GM19351 (cell line): Measurements from ENCODE around the gene UBE2C.

ENCODE experiments used
- ATAC-seq: cut with Tn5 transposase; IDR thresholded peaks from one replicate; pipeline ENCODE4 v1.9.1; 2021; ENCODE audit warnings: mild to moderate bottlenecking, moderate library complexity; ENCODE audit not compliant: unreplicated experiment

The UBE2C gene

DNA sequence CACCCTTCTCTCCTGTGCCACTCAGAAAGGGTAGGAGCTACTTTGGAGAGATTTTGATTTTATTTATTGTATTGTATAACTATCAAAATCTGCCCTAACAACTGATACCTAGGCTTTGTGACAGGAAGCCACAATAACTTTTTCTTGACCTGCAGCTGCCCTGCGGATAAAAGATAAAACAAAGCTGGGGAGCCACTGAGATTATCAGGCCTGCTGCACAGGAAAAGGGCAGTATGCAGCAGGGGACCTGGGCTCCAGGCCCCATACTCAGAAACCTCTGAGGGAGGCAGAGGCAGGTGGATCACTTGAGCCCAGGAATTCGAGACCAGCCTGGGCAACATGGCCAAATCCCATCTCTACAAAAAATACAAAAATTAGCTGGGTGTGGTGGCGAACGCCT lies 20.2 kb downstream of the UBE2C start:
- no peak for ATAC-seq

DNA sequence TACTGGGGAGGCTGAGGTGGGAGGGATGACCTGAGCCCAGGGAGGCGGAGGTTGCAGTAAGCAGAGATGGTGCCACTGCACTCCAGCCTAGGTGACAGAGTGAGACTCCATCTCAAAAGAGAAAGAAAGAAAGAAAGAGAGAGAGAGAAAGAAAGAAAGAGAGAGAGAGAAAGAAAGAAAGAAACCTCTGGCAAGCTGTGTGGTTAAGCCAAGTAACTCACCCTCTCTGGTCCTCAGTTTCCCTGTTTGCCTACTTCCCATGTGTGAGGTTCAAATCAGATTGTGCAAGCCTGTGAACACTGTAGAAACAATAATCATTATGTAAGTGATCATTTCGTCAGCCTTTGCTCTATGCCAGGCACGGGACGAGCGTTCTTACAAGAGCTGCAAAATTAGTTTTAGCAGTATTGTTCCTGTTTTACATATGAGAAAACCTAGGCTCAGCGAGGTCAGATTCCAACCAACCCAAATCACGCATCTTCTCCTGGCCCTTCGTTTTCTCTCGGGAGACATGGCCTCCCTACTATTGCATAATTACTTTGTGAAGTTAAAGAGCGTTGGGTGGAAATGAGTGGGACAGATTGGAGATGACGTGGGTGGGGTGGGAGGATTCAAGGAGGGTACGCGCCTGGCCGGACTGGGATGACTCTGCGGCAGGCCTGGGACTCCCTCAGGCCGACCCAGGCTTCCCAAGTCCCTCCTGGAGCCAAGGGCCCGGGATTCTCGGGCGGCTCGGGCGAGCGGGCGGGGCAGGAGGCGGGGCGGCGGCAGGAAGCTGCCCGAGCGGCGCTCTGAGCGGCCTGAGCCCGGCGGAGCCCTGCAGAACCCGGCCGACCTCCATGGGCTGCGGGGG lies 20.8 kb downstream of the UBE2C start, which contains the start of gene SNX21:
SNX21 (plus strand) TSS at position 770 of the 853 bp plus-strand sequence. CDS start 121 bp downstream, outside the sequence.
- ATAC-seq: no peak

DNA sequence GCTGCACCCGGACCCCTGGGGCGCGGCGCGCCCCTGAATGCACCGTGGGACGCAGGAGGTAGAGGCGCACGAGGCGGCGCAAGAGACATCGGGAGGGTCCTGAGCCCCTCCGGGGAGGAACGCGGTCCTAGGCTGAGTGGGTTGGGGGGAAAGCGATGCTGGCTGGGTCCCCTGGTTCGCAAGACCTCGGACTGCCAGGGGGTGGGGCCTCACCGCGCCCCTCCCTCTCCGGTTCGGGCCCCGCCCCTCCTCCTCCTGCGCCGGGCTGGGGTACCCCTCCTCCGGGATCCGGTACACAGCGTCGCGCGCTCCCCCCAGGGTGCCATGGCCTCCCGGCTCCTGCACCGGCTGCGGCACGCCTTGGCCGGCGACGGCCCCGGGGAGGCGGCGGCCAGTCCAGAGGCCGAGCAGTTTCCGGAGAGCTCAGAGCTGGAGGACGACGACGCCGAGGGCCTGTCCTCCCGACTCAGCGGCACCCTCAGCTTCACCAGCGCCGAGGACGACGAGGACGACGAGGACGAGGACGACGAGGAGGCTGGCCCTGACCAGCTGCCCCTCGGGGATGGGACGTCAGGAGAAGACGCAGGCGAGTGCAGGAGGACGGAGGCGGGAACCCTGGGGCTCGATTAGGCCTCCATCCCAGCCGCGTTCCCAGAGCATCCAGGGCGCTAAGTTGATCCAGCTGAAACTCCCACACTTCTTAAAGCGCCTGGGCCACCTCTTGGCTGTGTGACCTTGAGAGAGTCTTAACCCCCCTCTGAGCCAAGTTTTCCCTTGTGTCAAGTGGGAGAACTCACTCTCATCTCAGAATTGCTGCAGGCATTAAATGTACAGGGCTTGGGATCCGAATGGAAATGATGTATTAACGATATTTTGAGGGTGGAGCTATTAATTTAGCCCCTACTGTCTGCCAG lies 21.7 kb downstream of the UBE2C start:
- ATAC-seq: no peak

DNA sequence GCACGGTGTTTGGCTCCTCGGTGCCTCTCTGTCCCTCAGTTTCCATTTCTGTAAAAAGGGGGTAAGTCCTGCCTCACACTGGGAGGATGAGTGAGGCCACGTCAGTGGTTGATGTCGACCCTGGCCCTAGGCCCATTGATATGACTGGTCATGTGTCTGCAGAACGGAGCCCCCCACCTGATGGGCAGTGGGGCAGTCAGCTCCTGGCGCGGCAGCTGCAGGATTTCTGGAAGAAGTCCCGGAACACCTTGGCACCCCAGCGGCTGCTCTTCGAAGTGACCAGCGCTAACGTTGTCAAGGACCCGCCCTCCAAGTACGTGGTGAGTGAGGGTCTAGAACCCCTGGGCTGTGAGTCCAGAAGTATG lies 22.3 kb downstream of the UBE2C start:
- no peak for ATAC-seq

- no peak for ATAC-seq
These were observed 22.9 kb downstream of the UBE2C start for GRCh38 chr20:45835329-45835765.

- no peak for ATAC-seq
These were observed 23.4 kb downstream of the UBE2C start for GRCh38 chr20:45835825-45836224.

DNA sequence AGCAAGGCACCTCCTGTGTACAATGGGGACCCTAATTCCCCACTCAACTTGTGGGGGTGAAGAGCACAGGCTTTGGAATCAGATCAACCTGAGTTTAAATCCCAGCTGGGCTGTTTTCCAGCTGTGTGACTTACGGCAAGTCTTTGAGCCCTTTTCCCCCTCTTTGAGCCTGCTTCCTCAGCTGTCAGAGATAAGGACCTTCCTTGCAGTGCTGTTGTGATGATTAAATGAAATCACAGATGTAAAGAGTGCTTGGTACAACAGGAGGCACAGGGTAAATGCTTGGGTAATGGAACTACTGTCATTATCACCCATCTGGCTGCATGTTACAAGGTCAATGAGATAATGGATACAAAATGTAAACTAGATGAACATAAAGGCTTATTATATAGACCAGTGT lies 24.4 kb downstream of the UBE2C start:
- no peak for ATAC-seq

DNA sequence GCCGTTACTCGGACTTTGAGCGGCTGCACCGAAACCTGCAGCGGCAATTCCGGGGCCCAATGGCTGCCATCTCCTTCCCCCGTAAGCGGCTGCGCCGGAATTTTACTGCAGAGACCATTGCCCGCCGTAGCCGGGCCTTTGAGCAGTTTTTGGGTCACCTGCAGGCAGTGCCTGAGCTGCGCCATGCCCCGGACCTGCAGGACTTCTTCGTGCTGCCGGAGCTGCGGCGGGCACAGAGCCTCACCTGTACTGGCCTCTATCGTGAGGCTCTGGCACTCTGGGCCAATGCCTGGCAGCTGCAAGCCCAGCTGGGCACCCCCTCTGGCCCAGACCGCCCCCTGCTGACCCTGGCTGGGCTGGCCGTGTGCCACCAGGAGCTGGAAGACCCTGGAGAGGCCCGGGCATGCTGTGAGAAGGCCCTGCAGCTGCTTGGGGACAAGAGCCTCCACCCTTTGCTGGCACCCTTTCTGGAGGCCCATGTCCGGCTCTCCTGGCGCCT lies 28.3 kb downstream of the UBE2C start:
- ATAC-seq: no peak

DNA sequence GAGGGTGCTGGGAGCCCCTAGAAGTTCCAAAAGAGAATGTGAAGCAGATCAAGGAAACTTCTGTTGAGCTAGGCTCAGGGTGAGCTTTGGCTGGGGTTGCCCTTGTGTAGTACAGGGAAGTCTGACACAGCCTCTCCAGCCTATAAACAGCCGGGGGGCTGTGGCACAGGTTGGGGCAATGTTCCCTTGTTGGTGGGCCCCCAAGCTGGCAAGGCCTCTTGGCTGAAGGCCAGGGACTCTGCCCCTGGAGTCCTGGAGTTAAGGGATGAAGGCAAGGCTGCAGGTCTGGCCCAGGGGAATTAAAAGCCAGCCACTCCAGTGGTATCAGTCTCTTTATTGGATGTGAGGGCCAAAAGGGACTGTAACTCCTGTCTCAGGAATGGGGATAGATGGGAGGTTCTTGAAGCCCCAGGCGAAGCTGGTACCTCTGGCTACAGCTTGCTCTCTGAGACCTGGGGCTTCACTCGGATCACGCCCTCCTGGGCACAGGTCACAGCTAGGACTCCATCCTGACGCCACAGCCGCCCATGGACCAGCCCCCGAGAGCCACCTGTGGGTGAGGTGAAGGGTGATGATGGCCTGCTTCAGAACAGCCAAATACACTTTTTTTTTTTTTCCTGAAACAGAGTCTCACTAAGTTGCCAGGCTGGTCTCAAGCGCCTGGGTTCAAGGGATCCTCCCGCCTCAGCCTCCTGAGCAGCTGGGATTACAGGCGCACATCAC lies 29.1 kb downstream of the UBE2C start:
- ATAC-seq: no peak

GRCh38 chr20:45842169-45842812 lies 29.8 kb downstream of the UBE2C start:
- peak; percentile 84 for ATAC-seq

GRCh38 chr20:45843506-45843905 lies 31.1 kb downstream of the UBE2C start:
- ATAC-seq: no peak

GRCh38 chr20:45845452-45845851 lies 33.0 kb downstream of the UBE2C start:
- no peak for ATAC-seq

GRCh38 chr20:45848421-45848820 lies 36.0 kb downstream of the UBE2C start:
- ATAC-seq: no peak

- ATAC-seq: no peak
These were observed 36.6 kb downstream of the UBE2C start for GRCh38 chr20:45848969-45849582.

DNA sequence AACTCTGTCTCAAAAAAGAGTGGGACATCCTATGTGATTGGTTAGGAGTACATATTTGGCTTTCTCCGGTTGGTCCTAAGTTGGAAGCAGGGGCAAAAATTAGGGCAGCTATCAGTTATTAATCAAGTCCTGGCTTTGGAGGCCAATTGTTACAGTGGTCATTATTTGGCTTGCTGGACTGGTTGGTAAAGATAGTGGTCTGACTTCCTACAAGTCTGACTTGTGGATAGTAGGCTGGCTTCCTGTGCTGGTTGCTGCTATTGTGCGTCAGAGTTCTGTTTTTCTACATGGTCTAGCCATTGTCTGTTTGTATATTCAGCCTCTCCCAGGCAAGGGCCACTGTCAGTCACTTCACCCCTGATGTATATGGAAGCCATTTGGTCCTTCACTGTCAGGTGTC lies 37.8 kb downstream of the UBE2C start:
- no peak for ATAC-seq

- no peak for ATAC-seq
These were observed 38.5 kb downstream of the UBE2C start for GRCh38 chr20:45850926-45851325.

DNA sequence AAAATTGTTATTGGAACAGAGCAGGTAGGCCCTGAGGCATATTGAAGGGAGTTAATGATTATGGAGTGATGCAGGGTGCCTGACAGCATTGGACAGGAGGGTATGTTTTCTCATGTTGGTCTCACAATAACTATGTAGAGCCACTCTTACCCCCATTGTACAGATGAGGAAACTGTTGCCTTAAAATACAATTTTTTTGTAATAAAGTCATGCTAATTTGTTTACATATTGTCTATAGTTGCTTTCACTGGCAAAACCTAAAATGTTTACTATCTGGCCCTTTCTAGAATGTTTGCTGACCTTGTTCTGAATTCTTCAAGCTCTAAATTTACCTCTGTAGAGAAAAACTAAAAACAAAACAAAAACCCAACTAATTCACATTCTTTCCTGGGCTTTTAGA lies 39.1 kb downstream of the UBE2C start:
- no peak for ATAC-seq

DNA sequence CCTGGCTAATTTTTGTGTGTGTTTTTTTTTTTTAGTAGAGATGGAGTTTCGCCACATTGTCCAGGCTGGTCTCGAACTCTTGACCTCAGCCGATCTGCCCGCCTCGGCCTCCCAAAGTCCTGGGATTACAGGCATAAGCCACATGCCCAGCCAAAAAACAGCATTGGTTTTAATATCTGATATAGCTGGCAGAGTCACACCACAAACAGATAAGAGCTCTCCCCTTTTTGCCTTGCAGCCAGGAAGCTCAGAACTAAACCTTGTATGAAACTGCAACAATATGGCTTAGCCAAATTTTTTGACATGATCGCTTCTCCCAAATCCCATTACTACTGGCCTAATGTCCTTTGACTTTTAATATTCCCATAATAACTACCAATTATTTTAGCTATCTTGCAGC lies 39.9 kb downstream of the UBE2C start:
- ATAC-seq: no peak

GRCh38 chr20:45853484-45853883 lies 41.0 kb downstream of the UBE2C start:
- no peak for ATAC-seq
